ENCODE results near the gene ATG7.

GRCh38 chr3:11464356-11464755 lies 192.2 kb downstream of the ATG7 start:
- TF ChIP-seq CTCF (tag by site-specific recombination; IDR thresholded peaks at IDR 0.05): no peak
- no peak for TF ChIP-seq ZNF169 (tag by site-specific recombination; IDR thresholded peaks at IDR 0.05)
- no peak for TF ChIP-seq ZFP3 (tag by site-specific recombination; IDR thresholded peaks at IDR 0.05; ENCODE audit: low read depth)
- TF ChIP-seq SALL2 (tag by site-specific recombination; IDR thresholded peaks at IDR 0.05; ENCODE audit: borderline replicate concordance): no peak
- no peak for TF ChIP-seq SP2 (tag by site-specific recombination; IDR thresholded peaks at IDR 0.05)
- no peak for TF ChIP-seq ZNF274 (IDR thresholded peaks at IDR 0.05; ENCODE audit: low read length)
- TF ChIP-seq ZNF274 (tag by site-specific recombination; IDR thresholded peaks at IDR 0.05; ENCODE audit: borderline replicate concordance): no peak
- TF ChIP-seq TCF7L2 (IDR thresholded peaks at IDR 0.05; ENCODE audit: borderline replicate concordance, low read depth, low read length): no peak
